Stomach (tissue), 4 donors: ENCODE results near the gene TPCN1.

Source experiments
- EP300 ChIP-seq: sonication (generic); formaldehyde crosslinking; IDR thresholded peaks from one replicate; pipeline ENCODE4 v1.6.1; 2017; ENCODE audit warnings: antibody characterized with exemption
- POLR2A ChIP-seq, 4 donors: fragments of 450-650 bp; IDR thresholded peaks; one replicate each; pipeline ENCODE4 v1.6.1; 2016; ENCODE audit warnings: antibody characterized with exemption in 4 of 4, control low read depth in 2 of 4, mild to moderate bottlenecking in 1 of 4, moderate library complexity in 1 of 4
- POLR2AphosphoS5 ChIP-seq, 3 donors: sonication (generic); formaldehyde crosslinking; IDR thresholded peaks; one replicate each; pipeline ENCODE4 v1.6.1; 2016; ENCODE audit warnings: antibody characterized with exemption in 3 of 3
- TF ChIP-seq, protein P1 (sequence below), 7 experiments: fragments of 450-650 bp in 4 of 7; fragments of 200-600 bp in 3 of 7; sonication (generic) in 3 of 7; IDR thresholded peaks; one replicate each; pipeline ENCODE4 v1.5.1; 2016 to 2019; ENCODE audit warnings: antibody characterized with exemption in 7 of 7, control low read depth in 2 of 7, mild to moderate bottlenecking in 1 of 7

DNA sequence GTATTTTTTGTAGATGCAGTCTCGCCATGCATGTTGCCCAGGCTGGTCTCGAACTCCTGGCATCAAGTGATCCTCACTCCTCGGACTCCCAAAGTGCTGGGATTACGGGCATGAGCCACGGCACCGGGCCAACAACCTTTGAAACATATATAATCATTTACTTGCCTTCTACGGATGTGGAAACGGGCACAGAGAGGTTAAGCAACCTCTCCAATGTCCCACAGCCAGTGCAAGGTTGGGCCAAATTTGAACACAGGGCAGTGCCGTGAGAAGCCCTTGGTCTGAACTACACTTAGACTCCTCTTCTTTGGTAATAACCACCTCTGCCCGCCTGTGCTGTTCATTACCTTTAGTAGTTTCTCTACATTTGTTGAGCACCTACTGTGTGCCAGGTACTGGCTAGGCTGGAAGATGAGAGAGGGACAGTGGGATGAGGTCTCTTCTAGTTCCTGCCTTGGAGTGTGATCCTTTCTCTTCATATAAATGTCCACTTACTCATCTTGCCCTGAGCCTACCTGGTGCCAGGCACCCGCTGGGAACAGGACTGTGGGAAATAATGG, 38.2 kb upstream of the TPCN1 start:
- TF ChIP-seq POLR2A (IDR thresholded peaks at IDR 0.05) (no peak), POLR2AphosphoS5 (IDR thresholded peaks at IDR 0.05) (no peak), EP300 (no peak)
- TF ChIP-seq, protein P1, sequence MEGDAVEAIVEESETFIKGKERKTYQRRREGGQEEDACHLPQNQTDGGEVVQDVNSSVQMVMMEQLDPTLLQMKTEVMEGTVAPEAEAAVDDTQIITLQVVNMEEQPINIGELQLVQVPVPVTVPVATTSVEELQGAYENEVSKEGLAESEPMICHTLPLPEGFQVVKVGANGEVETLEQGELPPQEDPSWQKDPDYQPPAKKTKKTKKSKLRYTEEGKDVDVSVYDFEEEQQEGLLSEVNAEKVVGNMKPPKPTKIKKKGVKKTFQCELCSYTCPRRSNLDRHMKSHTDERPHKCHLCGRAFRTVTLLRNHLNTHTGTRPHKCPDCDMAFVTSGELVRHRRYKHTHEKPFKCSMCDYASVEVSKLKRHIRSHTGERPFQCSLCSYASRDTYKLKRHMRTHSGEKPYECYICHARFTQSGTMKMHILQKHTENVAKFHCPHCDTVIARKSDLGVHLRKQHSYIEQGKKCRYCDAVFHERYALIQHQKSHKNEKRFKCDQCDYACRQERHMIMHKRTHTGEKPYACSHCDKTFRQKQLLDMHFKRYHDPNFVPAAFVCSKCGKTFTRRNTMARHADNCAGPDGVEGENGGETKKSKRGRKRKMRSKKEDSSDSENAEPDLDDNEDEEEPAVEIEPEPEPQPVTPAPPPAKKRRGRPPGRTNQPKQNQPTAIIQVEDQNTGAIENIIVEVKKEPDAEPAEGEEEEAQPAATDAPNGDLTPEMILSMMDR (IDR thresholded peaks at IDR 0.05): no peak
